Measurements from ENCODE around the gene RRP12. TPM values are rescaled to one million over a fixed set of nuclear protein-coding genes. Genes with fewer than 3 reads are reported as not detected.
A peak's percentile ranks its signal among the peaks of the same experiment; 100 is the strongest.

RRP12 gene, protein sequence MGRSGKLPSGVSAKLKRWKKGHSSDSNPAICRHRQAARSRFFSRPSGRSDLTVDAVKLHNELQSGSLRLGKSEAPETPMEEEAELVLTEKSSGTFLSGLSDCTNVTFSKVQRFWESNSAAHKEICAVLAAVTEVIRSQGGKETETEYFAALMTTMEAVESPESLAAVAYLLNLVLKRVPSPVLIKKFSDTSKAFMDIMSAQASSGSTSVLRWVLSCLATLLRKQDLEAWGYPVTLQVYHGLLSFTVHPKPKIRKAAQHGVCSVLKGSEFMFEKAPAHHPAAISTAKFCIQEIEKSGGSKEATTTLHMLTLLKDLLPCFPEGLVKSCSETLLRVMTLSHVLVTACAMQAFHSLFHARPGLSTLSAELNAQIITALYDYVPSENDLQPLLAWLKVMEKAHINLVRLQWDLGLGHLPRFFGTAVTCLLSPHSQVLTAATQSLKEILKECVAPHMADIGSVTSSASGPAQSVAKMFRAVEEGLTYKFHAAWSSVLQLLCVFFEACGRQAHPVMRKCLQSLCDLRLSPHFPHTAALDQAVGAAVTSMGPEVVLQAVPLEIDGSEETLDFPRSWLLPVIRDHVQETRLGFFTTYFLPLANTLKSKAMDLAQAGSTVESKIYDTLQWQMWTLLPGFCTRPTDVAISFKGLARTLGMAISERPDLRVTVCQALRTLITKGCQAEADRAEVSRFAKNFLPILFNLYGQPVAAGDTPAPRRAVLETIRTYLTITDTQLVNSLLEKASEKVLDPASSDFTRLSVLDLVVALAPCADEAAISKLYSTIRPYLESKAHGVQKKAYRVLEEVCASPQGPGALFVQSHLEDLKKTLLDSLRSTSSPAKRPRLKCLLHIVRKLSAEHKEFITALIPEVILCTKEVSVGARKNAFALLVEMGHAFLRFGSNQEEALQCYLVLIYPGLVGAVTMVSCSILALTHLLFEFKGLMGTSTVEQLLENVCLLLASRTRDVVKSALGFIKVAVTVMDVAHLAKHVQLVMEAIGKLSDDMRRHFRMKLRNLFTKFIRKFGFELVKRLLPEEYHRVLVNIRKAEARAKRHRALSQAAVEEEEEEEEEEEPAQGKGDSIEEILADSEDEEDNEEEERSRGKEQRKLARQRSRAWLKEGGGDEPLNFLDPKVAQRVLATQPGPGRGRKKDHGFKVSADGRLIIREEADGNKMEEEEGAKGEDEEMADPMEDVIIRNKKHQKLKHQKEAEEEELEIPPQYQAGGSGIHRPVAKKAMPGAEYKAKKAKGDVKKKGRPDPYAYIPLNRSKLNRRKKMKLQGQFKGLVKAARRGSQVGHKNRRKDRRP (N-terminal part only)
- 23.5 and 46.3 TPM in 2 replicates for total RNA-seq

GRCh38 chr10:97400665-97401454 lies at the start of gene RRP12:
TSS of gene RRP12 (minus strand) at chr10:97401340. CDS start at chr10:97401231, 109 bp downstream.
- peak within 1 kb of the TSS; percentile 74 for H3K4me3 ChIP-seq (ENCODE audit: low read depth, low read length)
- peak; percentile 17 for TF ChIP-seq CTCF (conservative IDR thresholded peaks at IDR 0.05; ENCODE audit: low read depth, low read length)
- DNase-seq (ENCODE audit: low read depth): peak; percentile 94

- DNase-seq (ENCODE audit: low read depth): no peak
- no peak for TF ChIP-seq CTCF (conservative IDR thresholded peaks at IDR 0.05; ENCODE audit: low read depth, low read length)
Measured at GRCh38 chr10:97450828-97451227, 49.7 kb upstream of the RRP12 start.

DNA sequence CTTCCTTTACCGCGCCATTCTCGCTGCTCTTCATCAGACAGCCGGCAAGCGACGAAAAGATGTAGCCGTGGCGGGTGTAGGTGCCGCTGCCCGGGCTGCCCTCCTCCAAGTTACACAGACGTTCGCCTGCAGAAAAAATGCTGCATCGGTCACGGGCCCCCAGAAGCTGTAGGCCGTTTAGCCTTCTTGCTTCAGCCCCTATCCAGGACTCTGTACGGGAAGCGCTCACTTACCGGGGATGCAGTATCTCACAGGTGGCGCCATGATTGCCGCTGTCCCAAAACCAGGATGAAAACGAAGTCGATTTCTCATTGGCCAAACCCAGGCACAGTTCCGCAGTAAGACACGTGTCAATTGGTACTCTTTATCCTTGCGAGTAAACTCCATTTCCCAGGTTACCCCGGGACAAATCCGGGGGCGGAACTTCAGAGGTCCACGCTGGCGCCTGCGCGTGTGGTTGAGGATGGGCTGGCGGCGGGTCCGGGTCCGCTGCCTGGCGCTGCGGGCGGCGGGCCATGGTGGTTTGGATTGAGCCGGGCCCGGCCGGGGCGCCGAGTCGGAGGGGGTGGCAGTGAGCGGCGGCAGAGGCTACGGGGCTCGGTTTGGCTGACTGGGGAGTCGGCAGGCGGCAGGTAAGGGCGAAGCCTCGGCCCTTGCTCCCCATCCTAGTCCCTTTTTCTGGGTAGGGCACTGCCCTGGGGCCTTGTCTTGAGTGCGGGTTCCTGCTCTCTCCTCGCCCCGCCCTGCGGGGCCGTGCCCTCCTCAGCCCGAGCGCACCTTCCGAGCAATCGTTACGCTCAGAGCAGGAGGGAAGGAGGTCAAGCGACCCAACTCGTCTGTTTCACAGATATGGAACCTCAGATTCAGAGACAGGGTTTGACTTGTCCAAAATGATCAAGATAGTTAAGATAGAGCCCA lies 44.8 kb upstream of the RRP12 start, which contains the start of the genes EXOSC1 and ZDHHC16:
EXOSC1 (minus strand) TSS at position 285 of the 918 bp plus-strand sequence; CDS start at position 264, 21 bp downstream.
ZDHHC16 (plus strand) TSS at position 454 of the 918 bp plus-strand sequence. CDS start 5,501 bp downstream, outside the sequence.
- peak; percentile 79 for DNase-seq (ENCODE audit: low read depth)
- peak within 1 kb of the TSS; percentile 89 for H3K4me3 ChIP-seq (ENCODE audit: low read depth, low read length)
- no peak for TF ChIP-seq CTCF (conservative IDR thresholded peaks at IDR 0.05; ENCODE audit: low read depth, low read length)

More at GRCh38 chr10:97450828-97451227, 49.7 kb upstream of the RRP12 start:
- H3K4me3 ChIP-seq (ENCODE audit: low read depth, low read length): no peak overlapping the region

DNA sequence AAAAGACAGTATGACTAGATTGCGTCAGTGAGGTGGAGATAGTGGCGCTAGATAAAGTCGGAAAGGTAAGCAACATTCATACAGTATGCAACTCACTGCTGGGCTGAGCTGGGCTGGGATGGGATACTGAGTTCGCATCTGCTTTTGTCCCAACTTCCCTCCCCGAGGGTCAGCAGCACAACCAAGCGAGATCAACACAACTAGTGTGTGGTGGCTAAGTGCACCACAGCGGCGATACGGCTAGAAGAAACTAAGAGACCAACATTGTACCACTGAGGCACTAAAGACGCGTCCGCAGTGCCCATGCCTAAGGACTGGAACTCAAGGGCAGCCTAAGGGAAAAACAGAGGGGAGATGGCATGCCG lies 44.2 kb upstream of the RRP12 start:
- no peak for DNase-seq (ENCODE audit: low read depth)
- TF ChIP-seq CTCF (conservative IDR thresholded peaks at IDR 0.05; ENCODE audit: low read depth, low read length): no peak
- peak overlapping the region; percentile 89 for H3K4me3 ChIP-seq (ENCODE audit: low read depth, low read length)

GRCh38 chr10:97444212-97444611 lies 43.1 kb upstream of the RRP12 start:
- TF ChIP-seq CTCF (conservative IDR thresholded peaks at IDR 0.05; ENCODE audit: low read depth, low read length): no peak
- no peak overlapping the region for H3K4me3 ChIP-seq (ENCODE audit: low read depth, low read length)
- no peak for DNase-seq (ENCODE audit: low read depth)

All from epithelial cell of proximal tubule (primary cell).